HFFc6 (cell line): ENCODE data around the gene GSTP1. TPM values are rescaled to one million over a fixed set of nuclear protein-coding genes. Genes with fewer than 3 reads are reported as not detected.
"Not testable (repeated sequence)": the region's sequence is repeated elsewhere in the genome, so short reads cannot be mapped to it uniquely, and the experiment has no call there.

Experiments
- DNase-seq: peaks from one replicate; pipeline ENCODE4 v3.0.0-alpha.2; 2018
- H3K27ac Mint-ChIP-seq: 2 replicates; pipeline ENCODE4 v1.8.0; 2020; ENCODE audit warnings: mild to moderate bottlenecking, mixed read lengths
- H3K27me3 Mint-ChIP-seq: 2 replicates; pipeline ENCODE4 v1.8.0; 2021; ENCODE audit warnings: mild to moderate bottlenecking, moderate library complexity, mixed read lengths; ENCODE audit not compliant: insufficient read depth
- H3K36me3 Mint-ChIP-seq: 2 replicates; pipeline ENCODE4 v1.8.0; 2021; ENCODE audit warnings: low read depth, mixed read lengths
- H3K4me1 Mint-ChIP-seq: 2 replicates; pipeline ENCODE4 v1.8.0; 2020; ENCODE audit warnings: low read depth, mixed read lengths
- H3K4me3 Mint-ChIP-seq: 2 replicates; pipeline ENCODE4 v1.8.0; 2020; ENCODE audit warnings: mild to moderate bottlenecking, moderate library complexity, mixed read lengths
- H3K9me3 Mint-ChIP-seq: 2 replicates; pipeline ENCODE4 v1.8.0; 2020; ENCODE audit warnings: mild to moderate bottlenecking, mixed read lengths
- total RNA-seq, 6 experiments: library from RNA; stranded (reverse); fragmentation: NEBNext Ultra II Directional; extraction: Animal tissue kit (Norgen Biotek cat#: 25700); gene quantifications; 2 replicates in 1 of 6; 3 replicates in 5 of 6; pipeline ENCODE4 v1.2.3, GENCODE V29; 2021
- TF ChIP-seq, protein P1 (sequence below): fragments of 200-600 bp; sonication (generic); IDR thresholded peaks from 2 replicates; pipeline ENCODE4 v1.5.0; 2021; ENCODE audit warnings: antibody characterized with exemption, mild to moderate bottlenecking

The GSTP1 gene
- total RNA-seq, 6 experiments from 2014 or later, result 497 to 569 (median 512) TPM

DNA sequence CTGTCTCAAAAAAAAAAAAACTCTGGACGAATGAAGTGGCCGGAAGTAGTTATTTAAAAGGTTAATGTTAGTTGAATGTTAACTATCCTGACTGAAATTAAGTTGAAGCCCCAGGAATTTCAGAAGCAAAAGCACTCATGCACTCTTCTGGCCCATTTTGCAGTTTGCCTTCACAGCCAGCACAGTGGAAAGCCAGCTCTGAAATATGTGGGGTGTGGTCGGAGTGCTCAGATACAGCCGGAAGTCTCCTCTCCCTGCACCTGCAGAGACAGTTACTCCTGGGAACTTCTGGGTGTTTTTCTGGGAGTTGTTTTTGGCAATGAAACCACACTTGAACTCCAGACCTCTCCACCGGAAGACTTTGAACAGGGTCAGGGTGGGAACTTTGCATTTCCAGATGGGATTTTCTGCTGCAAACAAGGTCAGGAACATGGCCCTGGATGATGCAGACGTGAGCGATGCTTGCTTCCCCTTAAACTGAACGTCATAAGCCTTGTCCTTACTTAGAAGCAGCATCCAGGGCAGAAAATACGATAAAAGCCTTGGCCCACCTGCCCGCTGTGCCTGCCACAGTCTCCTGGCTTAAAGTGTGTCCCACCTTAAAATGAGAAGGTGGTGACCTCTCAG, 38.9 kb upstream of the GSTP1 start:
- H3K4me3 Mint-ChIP-seq, result no peak overlapping the region
- H3K36me3 Mint-ChIP-seq, result no peaks in the 10 kb centered on the region
- TF ChIP-seq, protein P1, sequence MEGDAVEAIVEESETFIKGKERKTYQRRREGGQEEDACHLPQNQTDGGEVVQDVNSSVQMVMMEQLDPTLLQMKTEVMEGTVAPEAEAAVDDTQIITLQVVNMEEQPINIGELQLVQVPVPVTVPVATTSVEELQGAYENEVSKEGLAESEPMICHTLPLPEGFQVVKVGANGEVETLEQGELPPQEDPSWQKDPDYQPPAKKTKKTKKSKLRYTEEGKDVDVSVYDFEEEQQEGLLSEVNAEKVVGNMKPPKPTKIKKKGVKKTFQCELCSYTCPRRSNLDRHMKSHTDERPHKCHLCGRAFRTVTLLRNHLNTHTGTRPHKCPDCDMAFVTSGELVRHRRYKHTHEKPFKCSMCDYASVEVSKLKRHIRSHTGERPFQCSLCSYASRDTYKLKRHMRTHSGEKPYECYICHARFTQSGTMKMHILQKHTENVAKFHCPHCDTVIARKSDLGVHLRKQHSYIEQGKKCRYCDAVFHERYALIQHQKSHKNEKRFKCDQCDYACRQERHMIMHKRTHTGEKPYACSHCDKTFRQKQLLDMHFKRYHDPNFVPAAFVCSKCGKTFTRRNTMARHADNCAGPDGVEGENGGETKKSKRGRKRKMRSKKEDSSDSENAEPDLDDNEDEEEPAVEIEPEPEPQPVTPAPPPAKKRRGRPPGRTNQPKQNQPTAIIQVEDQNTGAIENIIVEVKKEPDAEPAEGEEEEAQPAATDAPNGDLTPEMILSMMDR, result no peak
- H3K27me3 Mint-ChIP-seq, result peaks cover 21% of the 10 kb centered on the region
- H3K4me1 Mint-ChIP-seq, result no peaks in the 10 kb centered on the region
- H3K9me3 Mint-ChIP-seq, result no peaks in the 10 kb centered on the region
- DNase-seq, result no peak
- H3K27ac Mint-ChIP-seq, result no peak overlapping the region

DNA sequence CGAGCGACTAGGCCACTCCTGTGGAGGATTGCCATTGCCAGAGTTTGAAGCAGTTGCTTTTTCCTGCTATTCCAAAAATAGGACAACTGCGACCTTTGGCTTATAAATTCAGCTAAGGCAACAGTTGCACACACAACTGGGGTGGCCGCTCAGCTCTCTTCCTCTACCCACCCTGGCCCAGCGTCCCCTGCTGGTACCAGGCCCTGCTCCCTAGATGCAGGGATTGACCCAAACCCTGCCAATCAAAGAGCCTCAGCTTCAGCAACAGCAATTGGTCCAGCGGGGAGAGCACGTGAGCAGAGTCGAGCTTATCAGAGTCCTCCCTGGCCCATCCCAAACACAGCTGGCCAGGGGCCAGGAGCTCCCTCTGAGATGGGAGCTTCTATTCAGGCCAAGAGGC, 38.3 kb upstream of the GSTP1 start:
- no peak for DNase-seq
- H3K27me3 Mint-ChIP-seq, result peaks cover 22% of the 10 kb centered on the region
- TF ChIP-seq, protein P1, result peak; percentile 10; the same call in 1 of the 2 replicates

DNA sequence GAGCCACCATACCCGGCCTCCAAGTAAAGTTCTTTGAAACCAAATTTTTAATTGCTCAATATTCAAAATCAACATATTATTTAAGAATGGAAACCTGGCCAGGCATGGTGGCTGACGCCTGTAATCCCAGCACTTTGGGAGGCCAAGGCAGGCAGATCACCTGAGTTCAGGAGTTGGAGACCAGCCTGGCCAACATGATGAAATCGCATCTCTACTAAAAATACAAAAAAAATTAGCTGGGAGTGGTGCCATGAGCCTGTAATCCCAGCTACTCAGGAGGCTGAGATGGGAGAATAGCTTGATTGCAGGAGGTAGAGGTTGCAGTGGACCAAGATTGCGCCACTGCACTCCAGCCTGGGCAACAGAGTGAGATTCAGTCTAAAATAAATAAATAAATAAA, 35.5 kb upstream of the GSTP1 start:
- peaks cover 21% of the 10 kb centered on the region for H3K9me3 Mint-ChIP-seq
- H3K36me3 Mint-ChIP-seq, result peaks cover 18% of the 10 kb centered on the region
- H3K27me3 Mint-ChIP-seq, result peaks cover 22% of the 10 kb centered on the region
- H3K4me1 Mint-ChIP-seq, H3K27ac Mint-ChIP-seq, H3K4me3 Mint-ChIP-seq, DNase-seq: not testable (repeated sequence)

More for the DNA sequence above, 38.3 kb upstream of the GSTP1 start:
- Mint-ChIP-seq H3K27ac (no peak overlapping the region), H3K4me1 (no peaks in the 10 kb centered on the region), H3K4me3 (no peak overlapping the region), H3K36me3 (no peaks in the 10 kb centered on the region), H3K9me3 (no peaks in the 10 kb centered on the region)

DNA sequence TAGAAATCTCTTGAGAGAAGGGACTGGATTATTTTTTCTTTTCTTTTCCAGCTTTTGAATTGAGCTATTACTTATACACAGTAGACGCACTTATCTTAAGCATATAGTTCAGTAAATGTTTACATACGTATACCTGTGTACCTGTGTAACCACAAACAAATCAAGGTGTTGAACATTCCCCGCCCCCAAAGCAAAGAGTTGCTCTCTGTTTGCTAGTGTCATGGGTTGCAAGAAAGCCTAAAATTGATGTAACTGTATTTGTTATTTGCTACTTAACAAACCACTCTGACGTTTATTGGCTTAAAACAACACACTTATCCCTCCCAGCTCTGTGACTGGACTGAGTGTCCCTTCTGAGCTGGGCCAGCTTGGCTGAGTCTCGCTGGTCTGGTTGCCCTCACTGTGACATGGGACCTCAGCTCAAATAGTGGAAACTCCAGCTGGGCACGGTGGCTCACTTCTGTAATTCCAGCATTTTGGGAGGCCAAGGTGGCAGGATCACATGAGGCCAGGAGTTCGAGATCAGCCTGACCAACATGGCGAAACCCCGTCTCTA, 35.0 kb upstream of the GSTP1 start:
- H3K4me1 Mint-ChIP-seq, result no peaks in the 10 kb centered on the region
- peaks cover 18% of the 10 kb centered on the region for H3K36me3 Mint-ChIP-seq
- DNase-seq, result no peak
- peaks cover 21% of the 10 kb centered on the region for H3K9me3 Mint-ChIP-seq
- H3K4me3 Mint-ChIP-seq, result no peak overlapping the region
- TF ChIP-seq, protein P1, result no peak
- peaks cover 22% of the 10 kb centered on the region for H3K27me3 Mint-ChIP-seq
- no peak overlapping the region for H3K27ac Mint-ChIP-seq

DNA sequence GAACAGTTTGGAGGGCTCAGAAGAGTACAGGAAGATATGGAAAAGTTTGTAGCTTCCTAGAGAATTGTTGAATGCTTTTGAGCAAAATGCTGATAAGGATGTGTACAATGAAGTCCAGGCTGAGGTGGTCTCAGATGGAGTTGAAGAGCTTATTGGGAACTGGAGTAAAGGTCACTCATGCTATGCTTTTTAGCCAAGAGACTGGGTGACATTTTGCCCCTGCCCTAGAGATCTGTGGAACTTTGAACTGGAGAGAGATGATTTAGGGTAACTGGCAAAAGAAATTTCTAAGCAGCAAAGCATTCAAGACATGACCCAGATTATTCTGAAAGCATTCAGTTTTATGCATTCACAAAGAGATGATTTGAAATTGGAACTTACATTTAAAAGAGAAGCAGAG, 32.5 kb upstream of the GSTP1 start:
- Mint-ChIP-seq H3K27me3 (peaks cover 12% of the 10 kb centered on the region), H3K36me3 (peaks cover 18% of the 10 kb centered on the region), H3K27ac (no peak overlapping the region), H3K4me3 (no peak overlapping the region), H3K4me1 (no peaks in the 10 kb centered on the region), H3K9me3 (peaks cover 21% of the 10 kb centered on the region)
- TF ChIP-seq, protein P1, result no peak
- no peak for DNase-seq

DNA sequence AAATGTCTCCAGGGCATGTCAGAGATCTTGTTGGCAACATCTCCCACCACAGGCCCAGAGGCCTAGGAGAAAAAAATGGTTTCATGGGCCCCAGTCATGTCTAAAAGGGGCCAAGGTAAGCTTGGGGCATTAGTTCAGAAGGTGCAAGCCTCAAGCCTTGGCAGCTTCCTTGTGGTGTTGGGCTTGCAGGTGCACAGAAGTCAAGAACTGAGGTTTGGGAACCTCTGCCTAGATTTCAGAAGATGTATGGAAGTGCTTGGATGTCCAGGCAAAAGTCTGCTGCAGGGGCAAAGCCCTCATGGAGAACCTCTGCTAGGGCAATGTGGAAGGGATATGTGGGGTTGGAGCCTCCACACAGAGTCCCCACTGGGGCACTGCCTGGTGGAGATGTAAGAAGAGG, 31.9 kb upstream of the GSTP1 start:
- Mint-ChIP-seq H3K9me3 (peaks cover 21% of the 10 kb centered on the region), H3K27me3 (peaks cover 11% of the 10 kb centered on the region), H3K36me3 (peaks cover 18% of the 10 kb centered on the region)
- DNase-seq, H3K27ac Mint-ChIP-seq, H3K4me1 Mint-ChIP-seq, H3K4me3 Mint-ChIP-seq: not testable (repeated sequence)
